ENCODE measurements around the gene LIMCH1. TPM values are rescaled to one million over a fixed set of nuclear protein-coding genes. Genes with fewer than 3 reads are reported as not detected.

Gene LIMCH1
- total and polyA plus RNA-seq, 2 of the 8 experiments (the other 6 are each of a cell fraction or from before 2014, with no cell fraction given): 2.7 to 3.0 TPM

DNA sequence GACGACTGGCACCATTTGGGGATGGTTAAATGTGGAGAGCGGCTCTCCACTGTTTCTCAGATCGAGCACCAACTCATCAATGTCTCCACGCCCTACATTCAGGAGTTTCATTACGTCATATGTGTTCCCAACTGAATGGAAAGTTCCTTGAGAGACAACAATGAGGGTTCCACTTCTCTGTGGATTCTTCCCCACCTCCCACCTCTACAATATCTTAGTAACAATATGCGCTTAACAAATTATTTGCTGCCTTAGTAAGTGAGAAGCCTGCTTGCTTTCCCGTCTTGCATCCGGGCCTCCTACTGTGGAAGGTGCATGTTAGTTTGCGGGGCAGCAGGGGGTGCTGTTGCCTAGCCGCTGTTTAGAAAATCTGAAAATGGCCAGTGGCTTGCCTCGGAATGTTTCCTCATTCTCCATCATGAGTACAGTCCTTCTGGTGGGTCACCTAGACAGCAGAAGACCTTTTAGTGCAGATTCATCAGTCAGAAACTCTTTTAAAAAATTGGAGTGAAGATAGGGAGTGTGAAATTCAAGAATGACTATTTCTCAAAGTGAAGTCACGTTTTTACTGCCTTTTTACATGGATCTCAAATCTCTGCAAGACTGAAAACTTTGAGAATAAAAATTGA, 154.9 kb downstream of the LIMCH1 start:
- no peak overlapping the region for H3K14ac ChIP-seq (ENCODE audit: insufficient read length)
- no peak overlapping the region for H4K91ac ChIP-seq (replicated peaks; ENCODE audit: insufficient read length, low read length)
- no peaks in the 10 kb centered on the region for H4K20me1 ChIP-seq (replicated peaks in 1 of 2; ENCODE audit: control insufficient read depth in 1 of 2, insufficient read depth in 2 of 2, low read length in 2 of 2)
- H3K79me1 ChIP-seq (ENCODE audit: low read depth, low read length): no peaks in the 10 kb centered on the region
- no peaks in the 10 kb centered on the region for H3K4me1 ChIP-seq (replicated peaks in 1 of 4; ENCODE audit: control insufficient read depth in 3 of 4, insufficient read depth in 4 of 4, low read length in 3 of 4)
- H3K56ac ChIP-seq (replicated peaks; ENCODE audit: insufficient read length, low read depth, low read length): no peak overlapping the region
- no peaks in the 10 kb centered on the region for H3K79me2 ChIP-seq (ENCODE audit: control insufficient read depth in 1 of 2, insufficient read depth in 2 of 2, low read length in 2 of 2)
- H3K23ac ChIP-seq (ENCODE audit: insufficient read length): no peak overlapping the region
- H3K18ac ChIP-seq (ENCODE audit: extremely low read depth, low read length): no peak overlapping the region
- FAIRE-seq: peak; percentile 93
- 0 out of 2 replicates have a peak overlapping the region, but pooled peaks have one; percentile 48 for H2BK15ac ChIP-seq (ENCODE audit: low read length)
- POLR2A ChIA-PET (ENCODE audit: partially characterized antibody): no interaction called here
- no peak overlapping the region for H4K8ac ChIP-seq (ENCODE audit: extremely low read depth, insufficient read depth, low read length)
- CTCF ChIA-PET (ENCODE audit: partially characterized antibody): interaction anchor here (0.7 to 5.4 kb wide), 30 partner anchors 8 to 589 kb away, joined by 3 to 29 read pairs (median 4); no protein-coding TSS in a partner anchor
- no peak overlapping the region for H2BK120ac ChIP-seq (replicated peaks; ENCODE audit: low read depth, low read length)
- H3K27me3 ChIP-seq (replicated peaks in 1 of 4; ENCODE audit: control insufficient read depth in 3 of 4, extremely low read depth in 1 of 4, insufficient read depth in 3 of 4, low read length in 3 of 4): no peaks in the 10 kb centered on the region
- peak overlapping the region in 1 of 4 experiments; percentile 19; a peak in 1 of 8 replicates for H3K4me3 ChIP-seq (ENCODE audit: extremely low read depth in 1 of 4, insufficient read depth in 2 of 4, low read depth in 3 of 4, low read length in 4 of 4)
- H2AFZ ChIP-seq (ENCODE audit: low read length): peak overlapping the region; percentile 100
- H2BK5ac ChIP-seq (ENCODE audit: low read depth, low read length): no peak overlapping the region
- H3K27ac ChIP-seq (ENCODE audit: low read depth, low read length): no peak overlapping the region
- H2BK12ac ChIP-seq (ENCODE audit: low read depth, low read length): peak overlapping the region; percentile 17; the same call in 1 of the 2 replicates
- no peak overlapping the region for H2AK5ac ChIP-seq (ENCODE audit: low read depth, low read length)
- peak; percentile 25 to 72 for DNase-seq (ENCODE audit: low read depth in 1 of 2, low spot score in 2 of 2)
- H3K4me2 ChIP-seq (ENCODE audit: insufficient read depth in 1 of 2, low read depth in 2 of 2, low read length in 2 of 2): peak overlapping the region in 1 of 2 experiments; percentile 41; a peak in 2 of 4 replicates
- H3K23me2 ChIP-seq (ENCODE audit: low read depth, low read length): no peaks in the 10 kb centered on the region
- no peak overlapping the region for H3K9ac ChIP-seq (replicated peaks in 1 of 4; ENCODE audit: extremely low read depth in 1 of 4, low read depth in 3 of 4, low read length in 3 of 4)
- no peaks in the 10 kb centered on the region for H3K9me3 ChIP-seq (ENCODE audit: insufficient read depth in 2 of 2, low read depth in 1 of 2, low read length in 1 of 2)
- H4K5ac ChIP-seq (ENCODE audit: insufficient read length, low read depth, low read length): no peak overlapping the region
- 35% methylated on average over 12 of the region's 12 CpGs; no CpG with 5 or more reads in 1 of the 2 experiments for WGBS, 2 experiments (ENCODE audit: extremely low coverage in 1 of 2, insufficient coverage in 1 of 2, insufficient read length in 1 of 2, insufficient replicate concordance in 2 of 2, low coverage in 1 of 2, low lambda C conversion rate in 2 of 2, missing lambda C conversion rate in 1 of 2)
- no peaks in the 10 kb centered on the region for H3K36me3 ChIP-seq (ENCODE audit: control insufficient read depth in 2 of 4, insufficient read depth in 4 of 4, low read length in 3 of 4)
- no peak overlapping the region for H2BK20ac ChIP-seq (ENCODE audit: low read length)
- no peak overlapping the region for H3K4ac ChIP-seq (replicated peaks; ENCODE audit: insufficient read length, low read depth, low read length)
- TF ChIP-seq PHF8 (conservative IDR thresholded peaks at IDR 0.05; ENCODE audit: low read depth, low read length): no peak; the same call in 1 of the 2 replicates
- TF ChIP-seq, protein P1, sequence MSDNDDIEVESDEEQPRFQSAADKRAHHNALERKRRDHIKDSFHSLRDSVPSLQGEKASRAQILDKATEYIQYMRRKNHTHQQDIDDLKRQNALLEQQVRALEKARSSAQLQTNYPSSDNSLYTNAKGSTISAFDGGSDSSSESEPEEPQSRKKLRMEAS (IDR thresholded peaks at IDR 0.05): peak; percentile 34; the same call in 1 of the 2 replicates
- TF ChIP-seq MAFK (IDR thresholded peaks at IDR 0.05; ENCODE audit: low read depth, low read length): no peak
- no peak for TF ChIP-seq RNF2 (IDR thresholded peaks at IDR 0.05; ENCODE audit: borderline replicate concordance, low read depth, low read length, missing control alignments, poor library complexity, severe bottlenecking)
- no peak for TF ChIP-seq FOSL1 (IDR thresholded peaks at IDR 0.05; ENCODE audit: insufficient read depth, low read depth, low read length)
- TF ChIP-seq POLR2AphosphoS5 (IDR thresholded peaks at IDR 0.05; ENCODE audit: low read depth, low read length): no peak
- TF ChIP-seq RBBP5 (IDR thresholded peaks at IDR 0.05; ENCODE audit: borderline replicate concordance, low read depth, low read length): no peak
- no peak for TF ChIP-seq EZH2 (IDR thresholded peaks at IDR 0.05; ENCODE audit: low read depth, low read length, severe bottlenecking)
- TF ChIP-seq BRCA1 (IDR thresholded peaks at IDR 0.05; ENCODE audit: low read depth, low read length): no peak
- no peak for TF ChIP-seq TAF7 (optimal IDR thresholded peaks at IDR 0.05; ENCODE audit: borderline replicate concordance, low read depth, low read length)
- TF ChIP-seq SRF (IDR thresholded peaks at IDR 0.05; ENCODE audit: low read depth, low read length): no peak
- TF ChIP-seq POU5F1 (IDR thresholded peaks at IDR 0.05; ENCODE audit: low read depth, low read length): no peak
